ENCODE data around the gene UFSP1. TPM values are rescaled to one million over a fixed set of nuclear protein-coding genes. Genes with fewer than 3 reads are reported as not detected.

Gene UFSP1
- total and polyA plus RNA-seq, 4 donors = 2.3 to 4.9 (median 3.2) TPM

DNA sequence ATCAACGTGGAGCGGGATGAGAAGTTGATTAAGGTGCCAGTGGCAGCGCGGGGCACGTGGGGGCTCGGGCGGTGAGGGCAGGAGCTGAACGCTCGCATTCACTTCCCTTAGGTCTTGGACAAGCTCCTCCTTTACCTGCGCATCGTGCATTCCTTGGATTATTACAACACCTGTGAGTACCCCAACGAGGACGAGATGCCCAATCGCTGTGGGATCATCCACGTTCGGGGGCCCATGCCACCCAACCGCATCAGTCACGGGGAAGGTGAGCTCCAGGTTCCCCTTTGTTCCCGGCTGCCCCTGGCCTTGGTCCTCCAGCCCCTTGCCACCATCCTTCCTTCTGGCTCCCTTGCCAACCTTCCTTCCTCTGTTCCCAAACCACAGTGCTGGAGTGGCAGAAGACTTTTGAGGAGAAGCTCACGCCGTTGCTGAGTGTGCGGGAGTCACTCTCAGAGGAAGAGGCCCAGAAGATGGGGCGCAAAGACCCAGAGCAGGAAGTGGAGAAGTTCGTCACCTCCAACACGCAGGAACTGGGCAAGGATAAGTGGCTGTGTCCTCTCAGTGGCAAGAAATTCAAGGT is 2.5 kb downstream of the UFSP1 start:
- DNase-seq (ENCODE audit: low spot score) = no peak
- H3K36me3 ChIP-seq (ENCODE audit: control insufficient read depth in 4 of 4, insufficient read depth in 3 of 4, low read depth in 1 of 4, low read length in 3 of 4) = peaks cover 22 to 58% (median 48%) of the 10 kb centered on the region in 4 donors
- H3K4me3 ChIP-seq (ENCODE audit: low read depth in 1 of 3, low read length in 3 of 3) = no peak overlapping the region
- TF ChIP-seq HNF4A (conservative IDR thresholded peaks at IDR 0.05) (no peak), YY1 (IDR thresholded peaks at IDR 0.05) (no peak), RXRA (IDR thresholded peaks at IDR 0.05) (no peak), HNF4G (IDR thresholded peaks at IDR 0.05) (no peak), EGR1 (IDR thresholded peaks at IDR 0.05; ENCODE audit: low read depth in 2 of 2) (no peak), RAD21 (IDR thresholded peaks at IDR 0.05) (no peak), SP1 (IDR thresholded peaks at IDR 0.05) (no peak), JUND (IDR thresholded peaks at IDR 0.05) (no peak), FOXA2 (IDR thresholded peaks at IDR 0.05) (no peak), GABPA (IDR thresholded peaks at IDR 0.05 in 1 of 2, conservative IDR thresholded peaks at IDR 0.05 in 1 of 2) (no peak)
- TF ChIP-seq, protein P1, sequence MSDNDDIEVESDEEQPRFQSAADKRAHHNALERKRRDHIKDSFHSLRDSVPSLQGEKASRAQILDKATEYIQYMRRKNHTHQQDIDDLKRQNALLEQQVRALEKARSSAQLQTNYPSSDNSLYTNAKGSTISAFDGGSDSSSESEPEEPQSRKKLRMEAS (IDR thresholded peaks at IDR 0.05) = no peak
- TF ChIP-seq, protein P2, sequence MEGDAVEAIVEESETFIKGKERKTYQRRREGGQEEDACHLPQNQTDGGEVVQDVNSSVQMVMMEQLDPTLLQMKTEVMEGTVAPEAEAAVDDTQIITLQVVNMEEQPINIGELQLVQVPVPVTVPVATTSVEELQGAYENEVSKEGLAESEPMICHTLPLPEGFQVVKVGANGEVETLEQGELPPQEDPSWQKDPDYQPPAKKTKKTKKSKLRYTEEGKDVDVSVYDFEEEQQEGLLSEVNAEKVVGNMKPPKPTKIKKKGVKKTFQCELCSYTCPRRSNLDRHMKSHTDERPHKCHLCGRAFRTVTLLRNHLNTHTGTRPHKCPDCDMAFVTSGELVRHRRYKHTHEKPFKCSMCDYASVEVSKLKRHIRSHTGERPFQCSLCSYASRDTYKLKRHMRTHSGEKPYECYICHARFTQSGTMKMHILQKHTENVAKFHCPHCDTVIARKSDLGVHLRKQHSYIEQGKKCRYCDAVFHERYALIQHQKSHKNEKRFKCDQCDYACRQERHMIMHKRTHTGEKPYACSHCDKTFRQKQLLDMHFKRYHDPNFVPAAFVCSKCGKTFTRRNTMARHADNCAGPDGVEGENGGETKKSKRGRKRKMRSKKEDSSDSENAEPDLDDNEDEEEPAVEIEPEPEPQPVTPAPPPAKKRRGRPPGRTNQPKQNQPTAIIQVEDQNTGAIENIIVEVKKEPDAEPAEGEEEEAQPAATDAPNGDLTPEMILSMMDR (IDR thresholded peaks at IDR 0.05; ENCODE audit: low read depth, low read length, missing input control) = no peak
- TF ChIP-seq, protein P3, sequence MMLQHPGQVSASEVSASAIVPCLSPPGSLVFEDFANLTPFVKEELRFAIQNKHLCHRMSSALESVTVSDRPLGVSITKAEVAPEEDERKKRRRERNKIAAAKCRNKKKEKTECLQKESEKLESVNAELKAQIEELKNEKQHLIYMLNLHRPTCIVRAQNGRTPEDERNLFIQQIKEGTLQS (IDR thresholded peaks at IDR 0.05) = no peak
- peak overlapping the region in 1 of 2 donors; percentile 7 for H3K27ac ChIP-seq (ENCODE audit: low read depth in 1 of 2, low read length in 2 of 2)
- H3K4me1 ChIP-seq (ENCODE audit: control insufficient read depth in 4 of 4, insufficient read depth in 4 of 4, low read length in 3 of 4) = peaks cover 16 to 35% (median 26%) of the 10 kb centered on the region in 4 donors
- no peaks in the 10 kb centered on the region for H3K27me3 ChIP-seq (ENCODE audit: control insufficient read depth in 4 of 4, insufficient read depth in 4 of 4, low read length in 3 of 4)
- H3K9me3 ChIP-seq (ENCODE audit: control insufficient read depth in 4 of 4, low read length in 3 of 4) = no peaks in the 10 kb centered on the region
- no peak overlapping the region for H3K9ac ChIP-seq (ENCODE audit: low read depth in 1 of 2, low read length in 2 of 2)
- WGBS = 84% methylated on average over 25 of the region's 25 CpGs

DNA sequence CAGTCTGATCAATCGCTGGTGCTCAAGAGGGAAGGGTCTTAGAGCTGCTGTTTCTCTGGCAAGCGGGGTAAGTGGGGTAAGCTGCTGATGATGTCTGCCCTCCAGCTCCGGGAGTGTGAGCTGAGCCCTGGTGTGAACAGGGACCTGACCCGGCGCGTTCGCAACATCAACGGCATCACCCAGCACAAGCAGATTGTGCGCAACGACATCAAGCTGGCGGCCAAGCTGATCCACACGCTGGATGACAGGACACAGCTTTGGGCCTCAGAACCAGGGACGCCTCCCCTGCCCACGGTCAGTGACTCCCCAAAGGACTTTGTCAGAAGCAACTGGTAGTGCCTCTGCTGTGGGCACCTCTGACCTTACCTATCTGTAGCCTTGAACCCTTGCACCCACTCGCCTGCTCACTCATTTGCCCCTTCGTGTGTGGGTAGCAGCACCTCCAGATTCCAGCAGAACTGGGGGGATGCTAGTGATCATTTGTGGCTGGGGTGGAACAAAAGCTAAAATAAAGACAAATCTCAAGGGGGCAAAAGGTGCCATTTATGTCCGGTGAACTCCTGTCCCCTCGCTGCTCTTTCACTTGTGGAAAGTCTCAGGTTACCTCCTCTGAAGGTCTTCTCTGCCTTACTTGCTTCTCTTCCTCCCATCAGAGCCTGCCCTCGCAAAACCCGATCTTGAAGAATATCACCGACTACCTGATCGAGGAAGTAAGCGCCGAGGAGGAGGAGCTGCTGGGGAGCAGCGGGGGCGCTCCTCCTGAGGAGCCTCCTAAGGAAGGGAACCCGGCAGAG is 3.2 kb downstream of the UFSP1 start:
- Histone ChIP-seq H3K4me3 (ENCODE audit: low read depth in 1 of 3, low read length in 3 of 3) (no peak overlapping the region), H3K36me3 (ENCODE audit: control insufficient read depth in 4 of 4, insufficient read depth in 3 of 4, low read depth in 1 of 4, low read length in 3 of 4) (peaks cover 23 to 65% (median 55%) of the 10 kb centered on the region in 4 donors), H3K27me3 (ENCODE audit: control insufficient read depth in 4 of 4, insufficient read depth in 4 of 4, low read length in 3 of 4) (no peaks in the 10 kb centered on the region), H3K9me3 (ENCODE audit: control insufficient read depth in 4 of 4, low read length in 3 of 4) (no peaks in the 10 kb centered on the region), H3K9ac (ENCODE audit: low read depth in 1 of 2, low read length in 2 of 2) (no peak overlapping the region), H3K4me1 (ENCODE audit: control insufficient read depth in 4 of 4, insufficient read depth in 4 of 4, low read length in 3 of 4) (peaks cover 16 to 35% (median 26%) of the 10 kb centered on the region in 4 donors), H3K27ac (ENCODE audit: low read depth in 1 of 2, low read length in 2 of 2) (no peak overlapping the region)
- TF ChIP-seq TAF1 (conservative IDR thresholded peaks at IDR 0.05) (no peak), JUND (IDR thresholded peaks at IDR 0.05) (no peak), FOXA2 (IDR thresholded peaks at IDR 0.05) (no peak), SP1 (IDR thresholded peaks at IDR 0.05) (no peak), HNF4G (IDR thresholded peaks at IDR 0.05) (no peak), EGR1 (IDR thresholded peaks at IDR 0.05; ENCODE audit: low read depth in 2 of 2) (no peak), YY1 (IDR thresholded peaks at IDR 0.05) (no peak), RAD21 (IDR thresholded peaks at IDR 0.05) (no peak)
- TF ChIP-seq, protein P2 (IDR thresholded peaks at IDR 0.05; ENCODE audit: low read depth, low read length, missing input control) = no peak
- WGBS = 93% methylated on average over 27 of the region's 27 CpGs
- DNase-seq (ENCODE audit: low spot score) = no peak
